Measurements from ENCODE around the gene FA2H.

FA2H gene

DNA sequence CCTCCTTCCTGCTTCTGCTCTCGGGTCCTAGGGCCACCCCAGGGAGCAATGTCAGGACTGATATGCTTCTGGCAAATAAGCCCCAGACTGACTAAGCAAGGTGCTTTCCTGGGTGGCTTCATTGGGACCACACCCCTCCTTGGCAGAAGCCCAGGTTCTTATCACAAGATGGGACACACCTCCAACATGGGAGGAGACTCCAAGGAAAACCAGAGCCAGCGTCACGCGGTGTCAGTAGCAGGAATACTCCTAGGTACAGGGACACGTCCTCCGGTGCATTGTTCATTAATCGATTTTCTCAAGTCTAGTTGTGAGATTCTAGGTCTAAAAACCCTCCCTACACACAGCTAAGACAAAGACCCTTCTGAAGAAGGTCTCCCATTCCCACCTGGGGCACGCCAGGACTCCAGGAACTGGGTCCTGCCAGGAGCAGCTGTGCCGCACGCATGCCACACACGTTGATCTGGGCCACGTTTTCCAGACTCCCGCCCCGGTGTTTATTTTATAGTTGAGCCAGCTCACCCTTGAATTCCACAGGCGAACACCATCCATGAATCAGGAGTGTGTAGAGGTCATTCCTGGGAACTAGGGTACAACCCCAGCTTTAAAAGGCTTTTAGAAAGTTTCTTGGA is 30.8 kb downstream of the FA2H start:
- H3K36me3 ChIP-seq (ENCODE audit: low read depth), result no peaks in the 10 kb centered on the region
- H3K4me3 ChIP-seq (ENCODE audit: severe bottlenecking), result no peak overlapping the region
- H3K4me1 ChIP-seq (ENCODE audit: insufficient read depth, poor library complexity, severe bottlenecking), result peaks cover 25% of the 10 kb centered on the region
- H3K9me3 ChIP-seq (ENCODE audit: severe bottlenecking), result no peaks in the 10 kb centered on the region
- no peaks in the 10 kb centered on the region for H3K27me3 ChIP-seq (ENCODE audit: insufficient read depth, poor library complexity, severe bottlenecking)
- TF ChIP-seq, protein P1, sequence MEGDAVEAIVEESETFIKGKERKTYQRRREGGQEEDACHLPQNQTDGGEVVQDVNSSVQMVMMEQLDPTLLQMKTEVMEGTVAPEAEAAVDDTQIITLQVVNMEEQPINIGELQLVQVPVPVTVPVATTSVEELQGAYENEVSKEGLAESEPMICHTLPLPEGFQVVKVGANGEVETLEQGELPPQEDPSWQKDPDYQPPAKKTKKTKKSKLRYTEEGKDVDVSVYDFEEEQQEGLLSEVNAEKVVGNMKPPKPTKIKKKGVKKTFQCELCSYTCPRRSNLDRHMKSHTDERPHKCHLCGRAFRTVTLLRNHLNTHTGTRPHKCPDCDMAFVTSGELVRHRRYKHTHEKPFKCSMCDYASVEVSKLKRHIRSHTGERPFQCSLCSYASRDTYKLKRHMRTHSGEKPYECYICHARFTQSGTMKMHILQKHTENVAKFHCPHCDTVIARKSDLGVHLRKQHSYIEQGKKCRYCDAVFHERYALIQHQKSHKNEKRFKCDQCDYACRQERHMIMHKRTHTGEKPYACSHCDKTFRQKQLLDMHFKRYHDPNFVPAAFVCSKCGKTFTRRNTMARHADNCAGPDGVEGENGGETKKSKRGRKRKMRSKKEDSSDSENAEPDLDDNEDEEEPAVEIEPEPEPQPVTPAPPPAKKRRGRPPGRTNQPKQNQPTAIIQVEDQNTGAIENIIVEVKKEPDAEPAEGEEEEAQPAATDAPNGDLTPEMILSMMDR (IDR thresholded peaks at IDR 0.05; ENCODE audit: poor library complexity, severe bottlenecking), result no peak
- peak; percentile 76 for ATAC-seq (ENCODE audit: low read depth)
- peak; percentile 93 for DNase-seq (ENCODE audit: low spot score)
- peak overlapping the region; percentile 35 for H3K27ac ChIP-seq (ENCODE audit: poor library complexity, severe bottlenecking)

DNA sequence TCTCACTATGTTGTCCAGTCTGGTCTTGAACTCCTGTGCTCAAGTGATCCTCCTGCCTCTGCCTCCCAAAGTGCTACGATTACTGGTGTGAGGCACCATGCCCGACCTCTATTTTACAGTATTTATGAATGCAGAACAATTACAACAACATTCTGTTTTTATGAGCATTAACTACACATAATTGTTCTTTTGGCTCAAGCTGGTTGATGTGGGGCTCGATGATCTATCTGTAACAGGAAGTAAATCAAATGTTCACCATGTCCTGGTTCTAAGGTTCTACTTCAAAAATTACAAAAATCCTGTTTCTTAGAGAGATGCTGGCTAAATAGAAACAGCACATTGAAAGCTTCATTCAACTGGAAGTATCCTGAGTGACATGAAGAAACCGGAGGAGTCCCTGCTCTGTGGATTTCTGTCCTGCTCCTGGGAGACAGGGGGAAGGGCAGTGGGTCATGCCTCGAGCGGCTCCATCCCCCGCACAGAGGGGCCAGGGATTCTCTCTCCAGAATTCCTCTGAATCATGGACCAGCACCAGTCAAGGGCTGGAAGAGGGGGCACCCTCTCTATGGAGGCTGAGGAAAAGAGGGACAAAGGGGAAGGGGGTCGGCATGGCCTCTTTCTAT is 31.5 kb downstream of the FA2H start:
- TF ChIP-seq, protein P1 (IDR thresholded peaks at IDR 0.05; ENCODE audit: poor library complexity, severe bottlenecking), result no peak
- no peak overlapping the region for H3K4me3 ChIP-seq (ENCODE audit: severe bottlenecking)
- H3K27ac ChIP-seq (ENCODE audit: poor library complexity, severe bottlenecking), result peak overlapping the region; percentile 35
- ATAC-seq (ENCODE audit: low read depth), result no peak; the same call in 2 of the 3 replicates
- peaks cover 26% of the 10 kb centered on the region for H3K4me1 ChIP-seq (ENCODE audit: insufficient read depth, poor library complexity, severe bottlenecking)
- H3K36me3 ChIP-seq (ENCODE audit: low read depth), result no peaks in the 10 kb centered on the region
- no peaks in the 10 kb centered on the region for H3K27me3 ChIP-seq (ENCODE audit: insufficient read depth, poor library complexity, severe bottlenecking)
- no peak for DNase-seq (ENCODE audit: low spot score)
- no peaks in the 10 kb centered on the region for H3K9me3 ChIP-seq (ENCODE audit: severe bottlenecking)

DNA sequence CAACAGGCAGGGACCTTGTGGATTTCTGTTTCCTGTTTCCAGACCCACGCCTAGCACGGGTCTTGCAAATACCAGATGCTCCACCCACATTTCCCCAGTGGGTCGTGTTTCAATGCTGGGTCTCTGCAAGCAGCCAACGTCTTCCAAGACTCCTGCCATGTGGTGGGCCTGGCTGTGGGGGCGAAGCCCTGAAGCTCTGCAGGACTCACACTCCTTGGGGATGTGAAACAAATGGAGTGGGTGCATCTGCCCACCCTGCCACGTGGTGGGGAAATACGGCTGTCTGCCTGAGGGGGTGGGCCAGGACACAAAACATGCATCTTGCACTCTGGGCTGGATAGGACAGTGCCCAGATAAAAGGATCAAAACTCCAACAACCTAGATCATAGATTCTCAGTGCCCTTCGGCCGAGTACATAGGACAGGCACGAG is 32.6 kb downstream of the FA2H start:
- DNase-seq (ENCODE audit: low spot score), result no peak
- Histone ChIP-seq H3K4me1 (ENCODE audit: insufficient read depth, poor library complexity, severe bottlenecking) (peaks cover 35% of the 10 kb centered on the region), H3K27me3 (ENCODE audit: insufficient read depth, poor library complexity, severe bottlenecking) (no peaks in the 10 kb centered on the region), H3K9me3 (ENCODE audit: severe bottlenecking) (no peaks in the 10 kb centered on the region), H3K36me3 (ENCODE audit: low read depth) (no peaks in the 10 kb centered on the region), H3K4me3 (ENCODE audit: severe bottlenecking) (no peak overlapping the region), H3K27ac (ENCODE audit: poor library complexity, severe bottlenecking) (no peak overlapping the region)
- TF ChIP-seq, protein P1 (IDR thresholded peaks at IDR 0.05; ENCODE audit: poor library complexity, severe bottlenecking), result no peak
- ATAC-seq (ENCODE audit: low read depth), result no peak

DNA sequence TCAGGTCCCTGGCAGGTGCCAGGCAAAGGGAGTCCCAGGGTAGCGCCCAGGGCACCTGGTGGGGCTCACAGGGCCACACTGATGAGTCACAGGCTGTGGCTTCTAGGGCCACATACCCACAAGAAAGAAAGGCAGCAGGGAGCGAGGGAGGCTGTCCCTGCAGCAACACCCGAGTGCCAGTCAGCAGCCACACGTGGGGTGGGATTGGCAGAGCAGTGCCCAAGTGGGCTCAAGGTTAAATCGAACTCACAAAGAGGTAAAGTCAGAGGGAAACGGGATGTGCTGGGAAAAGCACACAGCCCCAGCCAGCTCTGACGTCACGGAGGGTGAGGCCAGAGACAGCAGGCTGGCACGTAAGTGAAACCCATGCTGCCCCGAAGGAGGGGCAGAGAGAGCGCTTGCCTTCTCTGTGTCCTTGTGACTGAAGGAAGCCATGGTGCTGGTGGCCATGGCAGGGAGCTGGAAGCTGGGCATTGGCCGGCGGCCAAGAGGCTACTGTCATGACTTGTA is 33.8 kb downstream of the FA2H start:
- Histone ChIP-seq H3K27me3 (ENCODE audit: insufficient read depth, poor library complexity, severe bottlenecking) (no peaks in the 10 kb centered on the region), H3K36me3 (ENCODE audit: low read depth) (no peaks in the 10 kb centered on the region), H3K9me3 (ENCODE audit: severe bottlenecking) (no peaks in the 10 kb centered on the region), H3K4me3 (ENCODE audit: severe bottlenecking) (no peak overlapping the region), H3K27ac (ENCODE audit: poor library complexity, severe bottlenecking) (no peak overlapping the region), H3K4me1 (ENCODE audit: insufficient read depth, poor library complexity, severe bottlenecking) (peaks cover 35% of the 10 kb centered on the region)
- DNase-seq (ENCODE audit: low spot score) (no peak), ATAC-seq (ENCODE audit: low read depth) (peak; percentile 37)
- TF ChIP-seq, protein P1 (IDR thresholded peaks at IDR 0.05; ENCODE audit: poor library complexity, severe bottlenecking), result no peak

DNA sequence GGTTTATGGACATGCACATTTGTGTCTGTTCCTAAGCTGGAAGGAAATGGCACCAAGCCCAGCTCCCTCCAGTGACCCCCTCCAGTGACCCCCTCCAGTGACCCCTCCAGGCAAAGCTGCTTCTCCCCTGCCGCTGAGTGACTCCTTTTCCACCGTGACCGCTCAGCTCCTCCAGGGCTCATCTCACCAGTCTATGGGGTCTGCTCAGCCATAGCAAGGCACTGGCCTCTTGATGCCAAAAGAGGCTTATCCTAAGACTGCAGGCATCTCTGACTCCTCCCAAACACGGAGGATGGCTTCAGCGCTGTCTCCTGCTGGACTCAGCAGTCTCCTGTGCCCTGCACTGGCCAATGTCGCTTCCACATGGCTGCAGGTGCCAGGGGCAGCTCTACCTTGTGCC is 35.3 kb downstream of the FA2H start:
- Histone ChIP-seq H3K9me3 (ENCODE audit: severe bottlenecking) (no peaks in the 10 kb centered on the region), H3K36me3 (ENCODE audit: low read depth) (no peaks in the 10 kb centered on the region), H3K4me1 (ENCODE audit: insufficient read depth, poor library complexity, severe bottlenecking) (peaks cover 34% of the 10 kb centered on the region), H3K27me3 (ENCODE audit: insufficient read depth, poor library complexity, severe bottlenecking) (no peaks in the 10 kb centered on the region), H3K4me3 (ENCODE audit: severe bottlenecking) (no peak overlapping the region), H3K27ac (ENCODE audit: poor library complexity, severe bottlenecking) (no peak overlapping the region)
- ATAC-seq (ENCODE audit: low read depth) (no peak), DNase-seq (ENCODE audit: low spot score) (no peak)
- TF ChIP-seq, protein P1 (IDR thresholded peaks at IDR 0.05; ENCODE audit: poor library complexity, severe bottlenecking), result no peak
